Measurements from ENCODE around the gene TEX2.

- TF ChIP-seq FOSL1 (CRISPR knock-in tag; IDR thresholded peaks at IDR 0.05; ENCODE audit: borderline replicate concordance): no peak
- TF ChIP-seq MTA3 (CRISPR knock-in tag; IDR thresholded peaks at IDR 0.05): no peak
- no peak for TF ChIP-seq RAD21 (CRISPR knock-in tag; IDR thresholded peaks at IDR 0.05)
- TF ChIP-seq CTCF (CRISPR knock-in tag; IDR thresholded peaks at IDR 0.05): no peak
- TF ChIP-seq ZNF639 (CRISPR knock-in tag; conservative IDR thresholded peaks at IDR 0.05): no peak
- no peak for TF ChIP-seq STAT6 (CRISPR knock-in tag; IDR thresholded peaks at IDR 0.05; ENCODE audit: borderline replicate concordance)
- TF ChIP-seq CHCHD3 (CRISPR knock-in tag; IDR thresholded peaks at IDR 0.05): no peak
- no peak for TF ChIP-seq ZBTB4 (CRISPR knock-in tag; IDR thresholded peaks at IDR 0.05; ENCODE audit: borderline replicate concordance)
- no peak for TF ChIP-seq RBAK (CRISPR knock-in tag; IDR thresholded peaks at IDR 0.05)
- no peak for TF ChIP-seq BCL6 (CRISPR knock-in tag; IDR thresholded peaks at IDR 0.05)
- TF ChIP-seq ZBTB34 (CRISPR knock-in tag; IDR thresholded peaks at IDR 0.05): no peak
- TF ChIP-seq ZNF326 (CRISPR knock-in tag; IDR thresholded peaks at IDR 0.05; ENCODE audit: borderline replicate concordance): no peak
These were observed 9.9 kb upstream of the TEX2 start for GRCh38 chr17:64273006-64273405.

Measured in HepG2 (cell line).